Posterior vena cava (tissue), 2 donors: ENCODE results near the gene D2HGDH. TPM values are rescaled to one million over a fixed set of nuclear protein-coding genes. Genes with fewer than 3 reads are reported as not detected.
A peak's percentile ranks its signal among the peaks of the same experiment; 100 is the strongest.
"Not testable (repeated sequence)": the region's sequence is repeated elsewhere in the genome, so short reads cannot be mapped to it uniquely, and the experiment has no call there.

Source experiments
- DNase-seq: peaks from one replicate; pipeline ENCODE4 v3.0.0-alpha.2; 2020; ENCODE audit warnings: low spot score
- intact Hi-C, 2 donors: fragments of 100-400 bp; cut with DNase I; formaldehyde crosslinking; loops; one replicate each; pipeline versions ENCODE4 v1.14.1 to v1.14.2; 2022 to 2023
- total RNA-seq, 2 donors: library from RNA; stranded (reverse); fragmentation: NEBNext Ultra II Directional; extraction: Animal tissue kit (Norgen Biotek cat#: 25700); gene quantifications; one replicate each; pipeline ENCODE4 v1.2.1, GENCODE V29; 2021
- donor health status: DM: yes; HTN: yes; CAD: no.
- donor health status: DM: yes; HTN: yes; CAD: no.

D2HGDH gene
- total RNA-seq, 2 donors from 2014 or later: 12.4 to 18.8 TPM

- DNase-seq, intact Hi-C loops: not testable (repeated sequence)
Measured at GRCh38 chr2:241743008-241743407, 8.6 kb downstream of the D2HGDH start.

- intact Hi-C loops: no loop called here
Measured at GRCh38 chr2:241743620-241744019, 9.2 kb downstream of the D2HGDH start.

GRCh38 chr2:241744028-241744754 lies 9.8 kb downstream of the D2HGDH start:
- intact Hi-C loops: no loop called here

More at GRCh38 chr2:241743620-241744019, 9.2 kb downstream of the D2HGDH start:
- DNase-seq: no peak

GRCh38 chr2:241745276-241745675 lies 10.8 kb downstream of the D2HGDH start:
- DNase-seq: no peak
- intact Hi-C loops: loop anchor here in 1 of 2 donors (5.0 kb wide), 1 partner anchor 1193 kb away; no protein-coding TSS in a partner anchor

More at GRCh38 chr2:241744028-241744754, 9.8 kb downstream of the D2HGDH start:
- no peak for DNase-seq

DNA sequence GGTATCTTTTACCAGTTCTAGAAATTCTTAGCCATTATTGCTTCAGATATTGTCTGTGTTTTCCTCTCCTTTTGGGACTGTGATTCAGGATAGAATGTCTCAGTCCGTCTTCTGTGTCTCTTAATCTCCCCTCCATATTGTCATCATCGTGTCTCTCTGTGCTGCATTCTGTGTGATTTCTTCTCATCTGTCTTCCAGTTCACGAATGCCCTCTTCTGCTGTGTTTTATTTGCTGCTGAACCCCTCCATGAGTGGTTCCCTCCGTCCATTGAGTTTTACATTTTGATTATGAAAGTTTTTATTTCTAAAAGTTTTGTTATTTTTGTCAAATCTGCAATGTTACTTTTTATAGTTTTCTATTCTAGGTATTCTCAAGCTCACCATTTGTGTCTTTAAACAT lies 11.7 kb downstream of the D2HGDH start:
- no peak for DNase-seq
- intact Hi-C loops: loop anchor here in 1 of 2 donors (5.0 kb wide), 1 partner anchor 1194 kb away; no protein-coding TSS in a partner anchor

- DNase-seq: no peak
- intact Hi-C loops: loop anchor here in 1 of 2 donors (5.0 kb wide), 1 partner anchor 1196 kb away; no protein-coding TSS in a partner anchor
Measured at GRCh38 chr2:241748468-241749256, 14.2 kb downstream of the D2HGDH start.

DNA sequence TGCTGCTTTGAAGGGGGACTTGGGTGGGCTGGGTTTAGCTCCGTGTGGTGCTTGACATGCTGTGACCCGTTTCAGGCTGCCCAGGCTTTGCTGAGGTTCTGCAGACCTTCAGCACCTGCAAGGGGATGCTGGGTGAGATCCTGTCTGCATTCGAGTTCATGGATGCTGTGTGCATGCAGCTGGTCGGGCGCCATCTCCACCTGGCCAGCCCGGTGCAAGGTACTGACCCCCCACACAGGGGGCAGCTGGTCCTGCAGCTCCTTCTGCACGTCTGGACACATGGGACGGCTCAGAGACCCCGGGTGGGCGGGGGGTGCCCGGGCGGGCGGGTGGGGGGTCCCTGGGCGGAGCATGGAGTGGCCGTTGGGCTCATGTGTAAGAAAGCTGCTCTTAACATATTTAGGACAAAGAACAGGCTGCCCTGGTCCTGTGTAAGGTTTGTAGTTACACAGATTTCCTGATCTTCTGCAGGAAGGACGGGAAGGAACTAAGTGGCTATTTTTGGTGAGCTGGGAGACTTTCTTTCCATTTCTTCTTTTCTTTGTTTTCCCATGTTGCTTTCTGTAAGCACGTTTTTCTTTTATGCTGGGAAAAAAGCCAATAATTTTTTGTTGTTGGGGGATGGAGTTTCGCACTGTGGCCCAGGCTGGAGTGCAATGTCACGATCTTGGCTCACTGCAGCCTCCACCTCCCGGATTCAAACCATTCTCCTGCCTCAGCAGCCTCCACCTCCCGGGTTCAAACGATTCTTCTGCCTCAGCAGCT lies 15.8 kb downstream of the D2HGDH start:
- intact Hi-C loops: no loop called here
- DNase-seq: no peak

DNA sequence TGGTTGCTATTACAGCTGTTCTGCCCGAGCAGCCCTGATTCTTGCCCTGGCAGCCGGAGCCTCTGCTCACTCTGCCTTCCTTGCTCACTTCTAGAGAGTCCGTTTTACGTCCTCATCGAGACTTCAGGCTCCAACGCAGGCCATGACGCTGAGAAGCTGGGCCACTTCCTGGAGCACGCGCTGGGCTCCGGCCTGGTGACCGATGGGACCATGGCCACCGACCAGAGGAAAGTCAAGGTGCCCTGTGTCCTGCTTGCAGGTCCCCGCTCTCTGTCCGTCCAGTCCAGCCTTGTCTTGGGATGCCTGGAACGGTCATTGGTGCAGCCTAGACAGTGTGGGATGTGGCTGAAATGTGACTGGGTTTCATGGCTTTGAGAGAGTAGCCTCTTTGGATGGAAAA lies 16.7 kb downstream of the D2HGDH start:
- intact Hi-C loops: no loop called here

DNA sequence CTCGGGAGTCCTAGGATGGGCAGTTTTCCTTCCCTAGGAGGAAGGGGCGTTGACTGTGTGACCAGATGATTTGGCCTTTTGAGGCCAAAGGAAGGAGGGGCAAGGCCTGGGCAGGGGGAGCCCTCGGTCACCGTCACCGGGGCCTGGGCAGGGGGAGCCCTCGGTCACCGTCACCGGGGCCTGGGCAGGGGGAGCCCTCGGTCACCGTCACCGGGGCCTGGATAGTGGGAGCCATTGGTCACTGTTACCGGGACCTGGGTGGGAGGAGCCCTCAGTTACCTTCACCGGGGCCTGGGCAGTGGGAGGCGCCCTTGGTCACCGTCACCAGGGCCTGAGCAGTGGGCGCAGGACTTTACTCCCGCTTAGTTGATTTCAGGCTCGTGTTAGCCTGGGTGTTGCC lies 17.3 kb downstream of the D2HGDH start:
- no peak for DNase-seq
- intact Hi-C loops: no loop called here

More for the DNA sequence above, 16.7 kb downstream of the D2HGDH start:
- no peak for DNase-seq

GRCh38 chr2:241752253-241752652 lies 17.8 kb downstream of the D2HGDH start:
- intact Hi-C loops: no loop called here
- no peak for DNase-seq

DNA sequence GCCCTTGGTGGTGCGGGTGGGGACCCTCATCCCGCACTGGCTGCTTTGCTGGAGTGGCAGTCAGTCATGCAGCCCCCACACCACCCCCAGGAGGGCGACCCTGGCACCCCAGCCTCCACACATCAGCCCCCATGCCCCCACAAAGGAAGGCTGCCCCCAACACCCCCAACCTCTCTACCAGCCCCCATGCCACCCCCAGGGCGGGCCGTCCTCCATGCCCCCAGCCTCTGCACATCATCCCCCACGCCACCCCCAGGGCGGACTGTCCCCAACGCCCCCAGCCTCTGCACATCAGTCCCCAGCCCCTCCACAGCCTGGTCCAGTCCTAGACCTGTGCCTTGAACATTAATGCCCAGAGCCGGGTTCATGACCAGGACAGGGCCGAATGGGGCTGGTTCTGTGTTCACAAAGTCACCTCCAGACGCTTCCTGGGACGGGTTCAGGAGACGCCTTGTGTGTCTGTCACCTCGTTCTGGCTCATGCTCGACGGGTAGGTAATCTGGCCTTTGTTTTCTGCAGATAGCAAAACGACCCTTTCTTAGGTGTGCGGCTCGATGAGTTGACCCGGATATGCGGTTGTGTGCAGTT lies 18.4 kb downstream of the D2HGDH start:
- intact Hi-C loops: no loop called here
- DNase-seq: no peak

DNA sequence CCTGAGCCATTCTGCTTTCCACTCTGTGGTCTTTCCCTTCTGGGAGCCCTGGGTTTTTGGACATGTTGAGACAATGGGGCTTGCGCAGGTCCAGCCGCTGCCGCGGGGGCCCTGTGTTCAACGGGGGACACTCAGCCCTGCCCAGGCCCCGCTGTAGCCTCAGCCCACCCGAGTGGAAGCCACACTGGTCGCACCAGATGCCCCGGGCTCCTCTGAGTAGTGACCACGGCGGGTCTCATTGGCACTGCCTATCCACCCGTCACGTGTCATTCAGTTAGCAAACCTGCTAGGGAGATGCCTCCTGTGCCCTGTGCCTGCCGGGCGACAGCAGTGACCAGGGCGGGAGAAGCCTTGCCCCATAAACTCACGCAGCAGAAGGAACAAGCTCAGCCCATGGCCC lies 19.1 kb downstream of the D2HGDH start:
- DNase-seq: no peak
- intact Hi-C loops: no loop called here

- no peak for DNase-seq
- intact Hi-C loops: no loop called here
Measured at GRCh38 chr2:241754042-241754441, 19.6 kb downstream of the D2HGDH start.

DNA sequence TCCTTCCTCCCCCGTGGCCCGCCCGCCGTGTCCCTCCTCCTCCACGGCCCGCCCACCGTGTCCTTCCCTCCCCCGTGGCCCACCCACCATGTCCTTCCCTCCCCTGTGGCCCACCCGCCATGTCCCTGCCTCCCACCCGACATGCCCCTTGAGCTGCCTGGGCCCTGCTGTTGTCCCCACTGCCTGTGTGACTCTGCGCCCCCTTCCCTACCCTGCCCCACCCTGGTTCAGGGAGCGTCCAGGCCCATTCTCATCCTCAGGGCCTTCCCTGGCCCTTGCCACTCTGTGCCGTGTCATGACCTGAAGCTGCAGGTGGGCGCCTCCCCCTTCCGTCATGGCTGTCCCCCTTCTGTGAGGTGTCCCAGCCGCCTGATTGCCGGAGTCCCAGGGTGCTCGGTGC lies 20.7 kb downstream of the D2HGDH start:
- intact Hi-C loops: no loop called here

GRCh38 chr2:241755777-241756176 lies 21.3 kb downstream of the D2HGDH start:
- intact Hi-C loops: no loop called here
- no peak for DNase-seq

More for the DNA sequence above, 20.7 kb downstream of the D2HGDH start:
- no peak for DNase-seq

DNA sequence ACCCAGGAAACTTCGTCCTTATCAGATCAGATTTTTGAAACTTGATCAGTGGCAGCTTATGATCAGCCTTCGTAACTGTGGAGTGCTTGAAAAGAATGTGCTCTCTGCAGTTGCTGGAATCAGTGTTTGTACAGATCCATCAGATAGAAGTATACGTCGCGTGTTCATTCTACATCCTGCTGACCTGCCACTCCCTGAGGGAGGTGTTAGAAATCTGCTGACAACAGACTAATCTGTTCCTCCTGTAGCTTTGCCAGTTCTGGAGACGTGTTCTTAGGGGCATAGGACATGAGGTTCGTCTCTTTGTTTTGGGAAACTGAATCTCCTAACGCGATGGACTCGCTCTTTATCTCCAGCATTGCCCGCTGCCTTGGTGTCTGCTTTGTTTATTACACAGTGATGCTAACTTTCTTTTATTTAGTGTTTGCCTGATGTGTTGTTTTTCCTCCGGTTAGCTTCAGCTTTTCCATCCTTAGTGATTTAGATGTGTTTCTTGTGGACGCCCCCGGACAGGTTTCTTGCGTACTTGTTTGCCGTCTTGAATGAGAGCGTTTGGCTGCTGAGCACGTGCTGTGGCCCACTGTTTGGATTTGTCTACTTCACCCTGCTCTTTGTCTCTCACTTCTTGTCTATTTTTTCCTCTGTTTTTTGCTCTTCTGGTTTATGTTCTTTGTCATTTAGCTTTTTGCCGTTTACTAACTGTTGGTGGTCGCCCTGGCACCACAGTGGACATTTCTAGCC lies 24.8 kb downstream of the D2HGDH start:
- intact Hi-C loops: no loop called here
- DNase-seq: peak; percentile 44

DNA sequence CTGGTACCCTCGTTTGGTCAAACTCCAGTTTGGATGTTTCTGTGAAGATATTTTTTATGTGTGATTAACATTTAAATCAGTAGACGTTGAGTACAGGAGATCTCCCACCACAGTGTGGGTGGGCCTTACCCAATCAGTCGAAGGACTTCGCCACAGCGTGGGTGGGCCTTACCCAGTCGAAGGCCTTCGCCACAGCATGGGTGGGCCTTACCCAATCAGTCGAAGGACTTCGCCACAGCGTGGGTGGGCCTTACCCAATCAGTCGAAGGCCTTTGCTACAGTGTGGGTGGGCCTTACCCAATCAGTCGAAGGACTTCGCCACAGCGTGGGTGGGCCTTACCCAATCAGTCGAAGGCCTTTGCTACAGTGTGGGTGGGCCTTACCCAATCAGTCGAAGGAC lies 25.5 kb downstream of the D2HGDH start:
- peak; percentile 25 for DNase-seq
- intact Hi-C loops: not testable (repeated sequence)

DNA sequence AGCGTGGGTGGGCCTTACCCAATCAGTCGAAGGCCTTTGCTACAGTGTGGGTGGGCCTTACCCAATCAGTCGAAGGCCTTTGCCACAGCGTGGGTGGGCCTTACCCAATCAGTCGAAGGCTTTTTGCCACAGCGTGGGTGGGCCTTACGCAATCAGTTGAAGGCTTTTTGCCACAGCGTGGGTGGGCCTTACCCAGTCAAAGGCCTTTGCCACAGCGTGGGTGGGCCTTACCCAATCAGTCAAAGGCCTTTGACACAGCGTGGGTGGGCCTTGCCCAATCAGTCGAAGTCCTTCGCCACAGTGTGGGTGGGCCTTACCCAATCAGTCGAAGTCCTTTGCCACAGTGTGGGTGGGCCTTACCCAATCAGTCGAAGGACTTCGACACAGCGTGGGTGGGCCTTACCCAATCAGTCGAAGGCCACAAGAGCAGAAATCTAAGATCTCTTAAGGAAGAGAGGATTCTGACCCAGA lies 25.9 kb downstream of the D2HGDH start:
- DNase-seq: peak; percentile 36
- intact Hi-C loops: no loop called here
